ENCODE results near the gene MRPL44.
A peak's percentile ranks its signal among the peaks of the same experiment; 100 is the strongest.

Gene MRPL44

GRCh38 chr2:223937535-223937934, 19.7 kb upstream of the MRPL44 start:
- TF ChIP-seq POLR2AphosphoS5 (IDR thresholded peaks at IDR 0.05; ENCODE audit: low read depth, low read length) = no peak
- no peak for TF ChIP-seq TAF1 (IDR thresholded peaks at IDR 0.05; ENCODE audit: borderline replicate concordance, insufficient read depth, low read length)
- TF ChIP-seq REST (IDR thresholded peaks at IDR 0.05; ENCODE audit: insufficient read depth in 1 of 2, low read depth in 2 of 2, low read length in 2 of 2) = no peak
- no peak for TF ChIP-seq SIN3A (IDR thresholded peaks at IDR 0.05; ENCODE audit: borderline replicate concordance, insufficient read depth, low read length)
- no peak for TF ChIP-seq FOXP2 (optimal IDR thresholded peaks at IDR 0.05; ENCODE audit: borderline replicate concordance, extremely low read depth, extremely low read length, insufficient read depth)

- TF ChIP-seq POLR2AphosphoS5 (IDR thresholded peaks at IDR 0.05; ENCODE audit: low read depth, low read length) = no peak
- TF ChIP-seq REST (IDR thresholded peaks at IDR 0.05; ENCODE audit: insufficient read depth in 1 of 2, low read depth in 2 of 2, low read length in 2 of 2) = no peak
- no peak for TF ChIP-seq FOXP2 (optimal IDR thresholded peaks at IDR 0.05; ENCODE audit: borderline replicate concordance, extremely low read depth, extremely low read length, insufficient read depth)
- TF ChIP-seq TAF1 (IDR thresholded peaks at IDR 0.05; ENCODE audit: borderline replicate concordance, insufficient read depth, low read length) = no peak
- TF ChIP-seq SIN3A (IDR thresholded peaks at IDR 0.05; ENCODE audit: borderline replicate concordance, insufficient read depth, low read length) = no peak
Observed at GRCh38 chr2:223941579-223942277, 15.5 kb upstream of the MRPL44 start.

DNA sequence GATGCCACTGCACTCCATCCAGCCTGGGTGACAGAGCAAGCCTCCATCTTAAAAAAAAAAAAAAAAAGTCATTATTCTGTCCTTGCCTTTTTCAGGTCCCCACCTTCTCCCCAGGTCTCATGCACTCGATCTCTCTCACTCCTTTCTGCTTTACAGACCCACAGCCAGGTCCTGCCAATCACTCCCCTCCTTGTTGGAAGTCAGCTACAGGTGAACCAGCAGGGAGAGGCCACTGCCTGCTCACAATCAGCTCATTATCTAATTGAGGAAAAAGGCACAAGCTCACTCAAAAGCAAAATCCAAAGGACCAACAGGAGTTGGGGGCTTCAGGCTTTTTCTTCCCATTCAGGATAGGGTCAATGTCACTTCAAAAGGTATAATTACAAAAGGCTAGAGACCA, 14.1 kb upstream of the MRPL44 start:
- no peak for TF ChIP-seq REST (IDR thresholded peaks at IDR 0.05; ENCODE audit: insufficient read depth in 1 of 2, low read depth in 2 of 2, low read length in 2 of 2)
- no peak for TF ChIP-seq TAF1 (IDR thresholded peaks at IDR 0.05; ENCODE audit: borderline replicate concordance, insufficient read depth, low read length)
- no peak for TF ChIP-seq SIN3A (IDR thresholded peaks at IDR 0.05; ENCODE audit: borderline replicate concordance, insufficient read depth, low read length)
- no peak for TF ChIP-seq FOXP2 (optimal IDR thresholded peaks at IDR 0.05; ENCODE audit: borderline replicate concordance, extremely low read depth, extremely low read length, insufficient read depth)
- no peak for TF ChIP-seq POLR2AphosphoS5 (IDR thresholded peaks at IDR 0.05; ENCODE audit: low read depth, low read length)

DNA sequence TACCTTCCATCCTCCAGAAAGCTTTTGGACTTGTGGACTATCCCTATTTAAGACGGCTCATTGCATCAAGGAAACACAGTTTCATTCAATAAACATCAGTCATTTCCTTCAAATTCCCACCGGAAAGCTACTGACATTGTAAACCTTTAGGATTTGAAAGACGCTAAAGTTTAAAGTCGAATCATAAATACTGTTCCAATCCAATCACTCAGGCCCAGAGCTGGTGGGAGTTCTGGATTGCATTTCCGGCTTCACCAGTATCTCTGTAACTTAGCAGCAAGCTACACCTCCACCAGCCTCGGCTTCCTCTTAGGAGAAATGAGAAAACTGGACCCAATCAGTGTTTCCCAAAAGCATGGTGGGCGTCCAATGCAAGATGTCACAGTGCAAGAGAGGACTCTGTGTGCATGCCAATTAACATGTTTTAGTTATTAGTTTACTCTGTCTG, 13.7 kb upstream of the MRPL44 start:
- TF ChIP-seq FOXP2 (optimal IDR thresholded peaks at IDR 0.05; ENCODE audit: borderline replicate concordance, extremely low read depth, extremely low read length, insufficient read depth) (no peak), TAF1 (IDR thresholded peaks at IDR 0.05; ENCODE audit: borderline replicate concordance, insufficient read depth, low read length) (peak; percentile 89; the same call in 1 of the 2 replicates), SIN3A (IDR thresholded peaks at IDR 0.05; ENCODE audit: borderline replicate concordance, insufficient read depth, low read length) (peak; percentile 59; the same call in 1 of the 2 replicates), POLR2AphosphoS5 (IDR thresholded peaks at IDR 0.05; ENCODE audit: low read depth, low read length) (peak; percentile 45; the same call in 1 of the 2 replicates), REST (IDR thresholded peaks at IDR 0.05; ENCODE audit: insufficient read depth in 1 of 2, low read depth in 2 of 2, low read length in 2 of 2) (no peak)
